ENCODE results near the gene CCT8.

- TF ChIP-seq FOXP2 (optimal IDR thresholded peaks at IDR 0.05; ENCODE audit: borderline replicate concordance, extremely low read depth, extremely low read length, insufficient read depth) (no peak), POLR2AphosphoS5 (IDR thresholded peaks at IDR 0.05; ENCODE audit: low read depth, low read length) (no peak), REST (IDR thresholded peaks at IDR 0.05; ENCODE audit: insufficient read depth in 1 of 2, low read depth in 2 of 2, low read length in 2 of 2) (no peak), TAF1 (IDR thresholded peaks at IDR 0.05; ENCODE audit: borderline replicate concordance, insufficient read depth, low read length) (no peak), SIN3A (IDR thresholded peaks at IDR 0.05; ENCODE audit: borderline replicate concordance, insufficient read depth, low read length) (no peak)
These were observed 40.1 kb downstream of the CCT8 start for GRCh38 chr21:29033301-29033700.

Data from PFSK-1 (cell line).